ENCODE results near the gene MB21D2.

MB21D2 gene

DNA sequence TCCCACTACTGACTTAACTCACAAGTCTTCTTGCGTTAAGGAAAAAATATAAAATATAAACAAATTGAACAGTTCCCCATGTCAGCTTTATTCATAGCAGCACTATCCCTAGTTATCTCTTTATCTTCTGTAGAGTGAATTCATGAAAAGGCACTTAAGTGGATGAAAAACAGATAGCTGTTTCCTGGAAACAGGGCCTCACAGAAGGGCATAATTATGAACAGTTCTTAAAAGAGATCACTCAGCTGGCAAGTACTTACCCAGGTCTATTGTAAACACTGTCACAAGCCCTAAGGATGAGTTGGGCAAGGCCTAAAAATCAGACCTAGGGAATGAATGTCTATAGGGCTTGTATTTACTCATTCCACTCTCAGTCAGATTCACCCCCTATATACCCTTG, 10.7 kb downstream of the MB21D2 start:
- TF ChIP-seq, protein P1, sequence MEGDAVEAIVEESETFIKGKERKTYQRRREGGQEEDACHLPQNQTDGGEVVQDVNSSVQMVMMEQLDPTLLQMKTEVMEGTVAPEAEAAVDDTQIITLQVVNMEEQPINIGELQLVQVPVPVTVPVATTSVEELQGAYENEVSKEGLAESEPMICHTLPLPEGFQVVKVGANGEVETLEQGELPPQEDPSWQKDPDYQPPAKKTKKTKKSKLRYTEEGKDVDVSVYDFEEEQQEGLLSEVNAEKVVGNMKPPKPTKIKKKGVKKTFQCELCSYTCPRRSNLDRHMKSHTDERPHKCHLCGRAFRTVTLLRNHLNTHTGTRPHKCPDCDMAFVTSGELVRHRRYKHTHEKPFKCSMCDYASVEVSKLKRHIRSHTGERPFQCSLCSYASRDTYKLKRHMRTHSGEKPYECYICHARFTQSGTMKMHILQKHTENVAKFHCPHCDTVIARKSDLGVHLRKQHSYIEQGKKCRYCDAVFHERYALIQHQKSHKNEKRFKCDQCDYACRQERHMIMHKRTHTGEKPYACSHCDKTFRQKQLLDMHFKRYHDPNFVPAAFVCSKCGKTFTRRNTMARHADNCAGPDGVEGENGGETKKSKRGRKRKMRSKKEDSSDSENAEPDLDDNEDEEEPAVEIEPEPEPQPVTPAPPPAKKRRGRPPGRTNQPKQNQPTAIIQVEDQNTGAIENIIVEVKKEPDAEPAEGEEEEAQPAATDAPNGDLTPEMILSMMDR (IDR thresholded peaks at IDR 0.05) = no peak
- H3K27ac ChIP-seq = no peak overlapping the region
- H3K4me1 ChIP-seq (ENCODE audit: control insufficient read depth in 1 of 2, insufficient read depth in 1 of 2, low read depth in 1 of 2, low read length in 1 of 2) = no peaks in the 10 kb centered on the region
- no peaks in the 10 kb centered on the region for H3K27me3 ChIP-seq
- no peaks in the 10 kb centered on the region for H3K9me3 ChIP-seq
- no peaks in the 10 kb centered on the region for H3K36me3 ChIP-seq
- H3K4me3 ChIP-seq (ENCODE audit: low read depth in 1 of 2, low read length in 1 of 2) = no peak overlapping the region

- Histone ChIP-seq H3K27me3 (no peaks in the 10 kb centered on the region), H3K27ac (no peak overlapping the region)
These were observed 11.5 kb downstream of the MB21D2 start for GRCh38 chr3:192905980-192906678.

DNA sequence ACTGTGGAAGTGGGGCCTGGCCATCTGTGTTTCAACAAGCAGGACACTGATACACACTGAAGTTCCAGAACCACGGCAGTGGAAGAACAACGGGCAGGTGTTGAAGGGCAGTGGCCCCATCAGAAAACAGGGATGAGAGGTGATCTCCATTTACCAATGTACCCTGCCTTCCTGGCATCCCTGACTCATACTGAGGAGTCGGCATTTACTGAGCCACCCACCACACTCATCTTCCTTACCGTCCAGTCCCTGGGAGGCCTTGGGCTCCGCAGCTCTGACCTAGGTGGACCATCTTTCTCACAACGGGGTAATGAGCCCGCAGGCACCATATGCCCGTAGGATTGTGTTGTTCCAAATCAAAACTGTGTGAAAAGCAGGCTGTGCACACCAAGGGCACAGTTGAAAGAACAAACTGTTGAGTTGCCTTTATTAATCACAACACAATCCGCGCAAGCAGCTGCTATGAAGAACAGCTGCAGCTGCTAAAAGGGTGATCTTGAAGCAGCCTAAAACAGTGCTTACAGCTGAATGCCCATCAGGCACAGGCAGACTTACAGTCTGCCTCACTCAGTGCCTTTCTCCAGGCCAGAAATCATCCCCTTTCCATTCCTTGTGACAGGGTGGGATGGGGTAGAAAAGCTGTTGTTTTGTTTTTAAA, 12.9 kb downstream of the MB21D2 start:
- TF ChIP-seq, protein P1 (IDR thresholded peaks at IDR 0.05) = no peak
- H3K27ac ChIP-seq = no peak overlapping the region
- no peaks in the 10 kb centered on the region for H3K36me3 ChIP-seq

More at GRCh38 chr3:192905980-192906678, 11.5 kb downstream of the MB21D2 start:
- Histone ChIP-seq H3K36me3 (no peaks in the 10 kb centered on the region), H3K4me1 (ENCODE audit: control insufficient read depth in 1 of 2, insufficient read depth in 1 of 2, low read depth in 1 of 2, low read length in 1 of 2) (no peaks in the 10 kb centered on the region), H3K4me3 (ENCODE audit: low read depth in 1 of 2, low read length in 1 of 2) (no peak overlapping the region), H3K9me3 (no peaks in the 10 kb centered on the region)
- TF ChIP-seq, protein P1 (IDR thresholded peaks at IDR 0.05) = no peak

DNA sequence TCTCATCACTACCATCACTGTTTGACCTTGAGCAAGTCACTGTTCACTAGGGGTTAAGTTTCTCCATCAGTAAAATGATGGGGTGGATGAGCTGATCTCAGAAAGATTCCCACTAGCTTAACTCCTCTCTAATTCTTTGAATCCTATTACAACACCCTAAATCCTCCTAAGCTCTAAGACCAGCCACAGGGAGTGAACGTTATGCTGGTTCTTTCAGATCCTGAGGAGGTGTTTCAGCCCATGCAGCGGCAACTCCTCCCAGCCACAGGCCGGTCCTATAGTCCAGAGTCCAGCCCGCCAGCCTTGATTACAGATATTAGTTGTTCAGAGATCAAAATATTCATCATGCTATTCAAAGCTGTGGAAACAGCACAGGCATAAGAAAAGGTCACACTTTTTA, 15.1 kb downstream of the MB21D2 start:
- no peaks in the 10 kb centered on the region for H3K4me1 ChIP-seq (ENCODE audit: control insufficient read depth in 1 of 2, insufficient read depth in 1 of 2, low read depth in 1 of 2, low read length in 1 of 2)
- TF ChIP-seq, protein P1 (IDR thresholded peaks at IDR 0.05) = no peak

More for the DNA sequence above, 12.9 kb downstream of the MB21D2 start:
- no peaks in the 10 kb centered on the region for H3K27me3 ChIP-seq
- no peaks in the 10 kb centered on the region for H3K4me1 ChIP-seq (ENCODE audit: control insufficient read depth in 1 of 2, insufficient read depth in 1 of 2, low read depth in 1 of 2, low read length in 1 of 2)
- H3K9me3 ChIP-seq = no peaks in the 10 kb centered on the region
- H3K4me3 ChIP-seq (ENCODE audit: low read depth in 1 of 2, low read length in 1 of 2) = no peak overlapping the region

DNA sequence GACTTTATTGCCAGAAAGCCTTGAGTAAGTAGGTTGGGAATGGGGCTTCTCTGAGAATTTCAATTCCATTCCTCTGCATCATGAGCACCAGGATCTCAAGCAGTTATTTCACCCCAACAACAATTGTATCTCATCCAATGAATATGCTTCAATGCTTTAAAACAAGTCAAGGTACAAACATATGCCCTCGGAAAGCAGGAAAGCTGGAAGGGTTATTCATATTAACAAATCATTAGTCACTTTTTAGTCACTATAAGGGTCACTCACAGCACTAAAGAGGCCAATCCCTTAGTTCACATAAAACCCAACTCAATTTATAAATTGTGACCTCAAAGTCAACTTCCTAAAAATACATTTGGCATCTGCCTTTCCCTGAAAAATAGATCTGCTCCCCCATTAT, 16.2 kb downstream of the MB21D2 start:
- H3K4me3 ChIP-seq (ENCODE audit: low read depth in 1 of 2, low read length in 1 of 2) = no peak overlapping the region
- H3K27ac ChIP-seq = no peak overlapping the region
- no peaks in the 10 kb centered on the region for H3K9me3 ChIP-seq
- no peaks in the 10 kb centered on the region for H3K4me1 ChIP-seq (ENCODE audit: control insufficient read depth in 1 of 2, insufficient read depth in 1 of 2, low read depth in 1 of 2, low read length in 1 of 2)
- no peaks in the 10 kb centered on the region for H3K27me3 ChIP-seq
- TF ChIP-seq, protein P1 (IDR thresholded peaks at IDR 0.05) = no peak
- no peaks in the 10 kb centered on the region for H3K36me3 ChIP-seq

More for the DNA sequence above, 15.1 kb downstream of the MB21D2 start:
- no peaks in the 10 kb centered on the region for H3K36me3 ChIP-seq
- no peaks in the 10 kb centered on the region for H3K27me3 ChIP-seq
- no peaks in the 10 kb centered on the region for H3K9me3 ChIP-seq
- no peak overlapping the region for H3K4me3 ChIP-seq (ENCODE audit: low read depth in 1 of 2, low read length in 1 of 2)
- no peak overlapping the region for H3K27ac ChIP-seq

All from neutrophil (primary cell).